Activated naive CD4-positive, alpha-beta T cell (primary cell): Measurements from ENCODE around the gene SORBS2.

Experiments
- DNase-seq, 4 experiments: peaks; one replicate each; lab custom pipeline; 2025; lab: John Stamatoyannopoulos, UW

The SORBS2 gene

DNA sequence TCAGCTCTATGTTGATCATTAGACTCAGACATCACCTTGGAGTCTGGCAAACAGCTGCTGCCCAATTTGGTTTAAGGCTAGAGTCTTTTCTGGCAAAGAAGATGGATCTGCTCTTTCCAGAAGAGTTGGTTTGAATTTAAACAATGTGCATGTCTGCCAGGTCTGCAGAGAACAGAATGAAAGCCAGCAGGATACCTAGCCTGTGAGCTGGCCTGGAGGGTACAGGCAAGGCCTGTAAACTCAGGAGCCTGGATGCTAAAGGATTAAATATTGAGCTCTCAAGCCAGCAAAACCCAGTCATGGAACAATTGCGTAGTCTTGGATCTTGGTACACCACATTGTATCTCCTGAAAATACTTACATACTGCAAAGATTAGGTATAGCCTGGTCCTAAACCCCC, 261.1 kb downstream of the SORBS2 start:
- DNase-seq, result no peak

GRCh38 chr4:185549095-185549639, 262.8 kb downstream of the SORBS2 start:
- no peak for DNase-seq

DNA sequence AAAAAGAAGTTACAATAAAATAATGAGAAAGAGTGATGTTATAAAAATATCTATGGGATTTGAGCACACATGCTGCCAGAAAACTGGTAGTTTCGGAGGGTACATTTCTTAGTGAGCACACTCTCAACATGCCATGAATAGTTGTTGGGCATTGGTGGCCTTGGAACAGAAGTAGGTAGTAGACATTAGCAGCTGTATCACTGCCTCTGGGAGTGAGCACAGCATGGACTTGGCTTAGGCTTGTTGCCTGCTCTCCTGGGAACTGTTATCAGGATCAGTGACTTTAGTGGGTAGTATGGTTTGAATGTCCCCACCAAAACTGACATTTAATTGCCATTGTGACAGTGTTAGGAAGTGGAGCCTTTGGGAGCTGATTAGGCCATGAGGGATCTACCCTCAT, 263.4 kb downstream of the SORBS2 start:
- DNase-seq, result no peak

GRCh38 chr4:185546335-185546734, 265.7 kb downstream of the SORBS2 start:
- DNase-seq, result no peak

- no peak for DNase-seq
These were observed 269.2 kb downstream of the SORBS2 start for GRCh38 chr4:185542626-185543315.

- no peak for DNase-seq
These were observed 270.7 kb downstream of the SORBS2 start for GRCh38 chr4:185541251-185541727.

DNA sequence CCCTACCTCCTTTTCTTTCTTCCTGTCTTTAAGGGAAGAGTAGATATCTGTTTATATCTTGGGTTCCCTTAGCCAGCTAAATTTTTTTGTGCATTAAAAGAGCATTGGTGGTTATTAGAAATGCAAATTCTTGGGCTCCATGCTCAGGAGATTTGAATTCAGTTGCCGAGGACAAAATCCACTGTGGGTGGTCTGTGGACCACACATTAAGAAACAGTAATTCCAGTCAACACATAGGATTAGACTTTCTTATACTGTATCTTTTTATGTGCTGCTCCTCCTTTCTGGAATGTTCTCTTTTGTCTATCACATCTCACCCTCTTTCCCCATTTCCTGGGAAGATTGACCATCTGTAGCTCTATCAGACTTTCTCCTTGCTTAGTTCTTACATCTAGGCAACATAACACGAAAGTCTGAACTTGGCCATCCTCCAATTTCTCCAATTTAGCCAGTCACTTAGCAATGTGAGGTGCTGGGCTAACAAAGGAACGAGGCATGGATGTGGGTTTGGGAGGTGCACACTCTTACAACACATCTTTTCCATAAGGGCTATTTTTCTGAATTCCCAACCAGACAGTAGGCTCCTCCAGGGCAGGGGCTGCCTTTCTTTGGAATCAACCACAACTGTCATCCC, 271.4 kb downstream of the SORBS2 start:
- no peak for DNase-seq

- no peak for DNase-seq
These were observed 272.0 kb downstream of the SORBS2 start for GRCh38 chr4:185540040-185540439.

DNA sequence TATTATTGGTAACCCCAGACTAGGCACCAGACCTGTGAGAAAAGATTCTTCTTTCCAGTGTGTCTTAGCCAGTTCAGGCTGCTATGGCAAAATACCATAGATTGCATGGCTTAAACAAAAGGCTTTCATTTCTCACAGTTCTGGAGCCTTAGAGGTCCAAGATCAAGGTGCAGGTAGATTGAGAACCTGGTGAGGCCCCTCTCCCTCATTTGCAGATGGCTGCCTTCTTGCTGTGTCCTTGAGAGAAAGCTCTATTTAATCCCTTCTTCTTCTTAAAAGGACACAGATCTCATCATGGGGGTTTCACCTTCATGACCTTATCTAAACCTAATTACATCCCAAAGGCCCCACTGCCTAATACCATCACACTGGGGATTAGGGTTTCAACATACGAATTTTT, 273.2 kb downstream of the SORBS2 start:
- DNase-seq, result no peak

DNA sequence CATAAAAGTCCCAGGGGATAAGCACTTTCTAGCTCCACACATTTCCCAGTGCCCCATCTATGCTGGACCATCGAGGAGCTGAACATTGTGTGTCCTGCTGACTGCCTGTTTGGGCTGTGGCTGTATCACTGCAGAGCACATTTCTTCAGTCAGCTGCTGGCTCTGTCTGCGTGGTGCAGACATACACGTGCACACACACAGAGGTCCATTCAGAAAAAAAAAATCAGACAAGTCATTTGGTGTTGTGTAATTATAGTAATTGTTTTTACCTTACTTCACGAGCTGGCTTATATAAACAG, 275.6 kb downstream of the SORBS2 start:
- DNase-seq, result no peak

DNA sequence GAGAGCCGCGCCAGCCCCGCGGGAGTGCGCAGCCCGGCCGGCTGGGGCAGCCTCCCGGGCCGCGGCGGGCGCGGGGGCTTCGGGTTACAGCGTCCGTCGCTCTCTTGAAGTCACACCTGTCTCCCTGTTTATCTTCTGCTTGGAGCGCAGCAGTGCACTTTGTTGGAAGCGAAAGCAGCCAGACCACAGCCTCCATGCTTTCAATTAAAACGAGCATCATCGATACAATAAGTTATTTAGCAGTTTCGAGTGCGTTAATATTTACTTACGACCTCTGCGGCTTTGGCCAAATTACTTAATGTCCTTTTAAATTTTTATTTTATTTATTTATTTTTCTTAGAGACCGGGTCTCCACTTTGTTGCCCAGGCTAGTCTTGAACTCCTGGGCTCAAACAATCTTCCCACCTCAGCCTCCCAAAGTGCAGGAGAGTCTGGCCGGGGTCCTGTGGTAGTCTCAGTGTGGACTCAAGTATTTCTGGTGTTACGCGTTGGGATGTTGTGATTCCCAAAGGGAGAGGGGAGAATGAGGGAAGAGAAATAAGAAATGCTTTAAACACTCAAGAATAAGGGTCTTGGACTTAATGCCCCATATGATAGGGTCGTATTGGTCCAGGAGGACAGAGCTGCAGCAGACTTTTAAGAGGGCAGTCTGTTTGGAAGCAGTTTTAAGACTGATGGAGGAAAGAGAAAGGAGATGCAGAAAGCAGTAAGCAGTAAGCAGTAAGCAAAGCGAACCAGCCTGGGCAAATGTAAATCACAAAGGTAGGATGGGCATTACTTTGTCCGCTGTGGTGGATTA, 276.2 kb downstream of the SORBS2 start:
- DNase-seq, result no peak
